Muscle of back (tissue), 11 donors: Measurements from ENCODE around the gene UBE2D2. TPM values are rescaled to one million over a fixed set of nuclear protein-coding genes. Genes with fewer than 3 reads are reported as not detected.

Source experiments
- DNase-seq, 3 donors: peaks; one replicate each; pipeline versions ENCODE4 v3.0.0 to v3.0.0-alpha.2; 2013
- polyA plus RNA-seq, 10 donors: library from polyadenylated mRNA; unstranded; fragments of 120-200 nt; gene quantifications; one replicate each; pipeline ENCODE4 v1.2.1, GENCODE V29; 2013; ENCODE audit not compliant: insufficient read length in 10 of 10

Gene UBE2D2
- polyA plus RNA-seq, 10 donors: 104 to 164 (median 120) TPM

DNA sequence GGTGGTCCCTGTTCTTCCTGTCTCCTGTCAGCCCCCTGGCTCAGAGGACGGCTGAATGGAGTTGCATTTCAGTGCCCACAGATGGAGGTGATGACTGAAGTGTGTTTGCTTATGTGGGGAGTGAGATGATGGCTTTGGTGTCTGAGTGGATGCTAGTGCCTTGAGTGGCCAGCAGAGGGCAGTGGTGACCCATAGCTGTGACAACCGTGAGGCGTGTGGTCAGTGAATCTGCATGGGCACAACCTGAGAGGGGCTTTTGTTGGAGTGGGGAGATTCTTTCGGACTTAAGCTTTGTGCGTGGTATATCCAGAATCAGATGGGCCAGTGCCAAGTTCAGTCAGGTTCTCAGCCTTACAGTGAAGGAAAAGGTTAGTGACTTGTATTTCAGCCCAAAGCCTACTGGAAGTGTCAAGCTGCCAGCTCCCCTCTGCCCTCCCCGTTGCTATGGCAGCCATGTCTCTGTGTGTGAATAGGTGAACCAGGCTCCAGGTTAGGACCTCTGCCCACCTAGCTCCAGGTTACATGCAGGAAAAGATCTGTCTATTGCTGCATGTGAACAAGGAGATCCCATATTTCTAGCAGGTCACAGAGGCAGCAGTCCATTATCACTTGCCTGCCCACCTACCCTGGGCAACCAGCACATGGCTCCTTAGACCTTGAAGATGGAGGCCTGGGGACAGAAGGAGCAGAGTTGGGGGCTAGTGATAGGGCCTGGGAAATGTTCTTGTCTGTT, 72.3 kb downstream of the UBE2D2 start:
- DNase-seq: peak; percentile 72 to 87 (median 79)

DNA sequence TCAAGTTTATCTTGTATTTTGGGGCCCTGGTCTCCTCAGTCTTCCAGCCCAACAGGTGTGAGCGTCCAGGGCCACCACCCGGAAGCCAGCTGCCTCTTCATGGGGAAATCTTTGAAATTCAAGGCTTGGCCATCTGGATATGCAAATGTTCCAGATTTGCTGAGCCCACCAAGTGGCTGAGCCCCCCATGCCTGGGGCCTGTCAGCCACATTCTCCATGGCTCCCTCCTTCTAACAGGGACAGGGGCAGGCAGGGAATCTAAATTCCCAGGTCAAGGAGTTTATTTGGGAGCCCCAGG, 72.8 kb downstream of the UBE2D2 start:
- no peak for DNase-seq

DNA sequence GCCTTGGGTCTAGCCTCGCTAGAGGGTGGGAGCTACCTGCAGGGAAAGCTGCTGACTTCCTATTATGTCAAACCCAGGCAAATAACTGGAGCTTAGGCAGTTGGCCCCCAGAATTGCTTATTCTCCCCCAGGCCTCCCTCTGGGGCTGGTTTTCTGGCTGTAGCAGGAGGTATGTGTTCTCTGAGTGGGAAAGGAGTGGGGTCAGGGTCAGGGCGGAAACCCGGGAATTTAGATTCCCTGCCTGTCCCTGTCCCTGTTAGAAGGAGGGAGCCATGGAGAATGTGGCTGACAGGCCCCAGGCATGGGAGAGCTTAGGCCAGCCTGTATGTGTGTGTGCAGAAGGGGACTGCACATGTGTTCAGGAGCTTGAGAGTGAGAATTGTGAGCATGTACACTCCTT, 73.4 kb downstream of the UBE2D2 start:
- no peak for DNase-seq

DNA sequence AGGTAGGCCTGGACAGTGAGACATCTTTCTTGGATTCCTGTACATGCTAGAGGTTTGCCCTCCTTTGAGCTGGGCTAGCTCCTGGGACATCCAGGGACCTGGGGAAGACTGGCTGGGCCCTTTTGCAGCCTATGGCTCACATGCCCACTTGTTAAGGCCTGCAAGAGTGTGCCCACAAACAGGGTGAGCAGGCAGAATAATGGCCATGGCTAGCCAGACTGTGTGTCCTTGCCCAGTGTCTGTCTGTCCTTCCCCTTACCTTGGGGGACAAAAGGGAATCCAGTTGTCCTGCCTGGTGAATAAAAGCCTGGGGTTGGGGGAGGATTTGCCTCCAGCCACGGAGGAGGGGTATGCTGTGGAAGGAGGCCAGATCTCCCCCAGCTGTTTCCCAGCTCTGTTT, 74.1 kb downstream of the UBE2D2 start:
- no peak for DNase-seq

DNA sequence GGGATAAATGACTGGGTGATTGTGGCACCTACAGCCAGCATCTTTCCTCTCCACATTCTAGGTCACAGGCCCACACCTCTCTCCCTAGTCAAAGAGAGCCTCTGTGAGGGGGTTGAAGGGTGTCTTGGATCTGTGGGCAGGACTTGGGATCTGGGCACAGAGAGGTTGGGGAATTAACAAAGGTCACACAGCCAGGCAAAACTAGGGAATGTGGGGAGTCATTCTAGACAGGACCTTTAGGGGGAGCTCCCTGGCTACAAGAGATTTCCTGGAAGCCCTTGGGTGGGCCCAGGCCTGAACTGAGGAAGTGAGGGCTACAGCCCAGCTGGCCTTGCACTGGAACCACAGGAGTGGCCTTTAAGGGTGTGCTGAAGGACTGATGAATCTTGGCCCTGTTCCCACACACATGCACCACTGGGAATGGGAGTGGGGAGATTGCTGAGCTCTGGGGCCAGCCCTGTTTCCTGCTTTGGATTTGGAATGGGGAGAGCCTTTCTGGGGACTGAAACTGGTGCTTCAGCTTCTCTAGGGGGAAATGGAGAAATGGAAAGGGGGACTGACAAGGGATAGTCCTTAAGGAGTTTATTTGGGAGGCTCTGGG, 74.6 kb downstream of the UBE2D2 start:
- peak; percentile 82 to 89 (median 85) for DNase-seq

DNA sequence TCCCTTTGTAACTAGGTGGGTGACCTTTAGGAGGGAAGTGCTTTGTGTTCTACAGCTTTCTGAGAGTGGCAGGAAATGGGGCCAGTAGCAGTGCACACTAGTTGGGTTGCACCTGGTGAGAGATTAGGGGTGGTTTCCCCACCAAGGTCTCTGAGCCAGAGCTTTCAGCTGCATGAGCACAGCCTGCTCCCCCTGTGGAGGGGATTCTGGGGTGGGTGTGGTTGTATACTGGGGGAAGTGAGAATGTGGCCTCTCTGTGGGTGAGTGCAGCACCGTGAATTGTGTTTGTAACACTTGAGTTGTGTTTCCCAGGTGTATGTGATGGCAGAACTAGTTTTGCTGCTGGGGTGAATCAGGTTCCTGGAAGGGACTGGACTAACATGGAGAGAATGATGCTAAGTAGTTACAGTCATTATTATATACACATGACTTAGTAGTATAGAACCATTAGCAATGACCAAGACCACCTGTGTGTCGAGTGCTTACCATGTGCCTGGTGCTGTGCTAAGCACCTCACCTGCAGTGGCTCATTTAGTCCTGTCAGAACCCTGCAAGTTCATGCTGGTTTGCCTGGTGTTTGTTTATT, 75.2 kb downstream of the UBE2D2 start:
- DNase-seq: peak in 2 of 3 donors; percentile 42 to 65

DNA sequence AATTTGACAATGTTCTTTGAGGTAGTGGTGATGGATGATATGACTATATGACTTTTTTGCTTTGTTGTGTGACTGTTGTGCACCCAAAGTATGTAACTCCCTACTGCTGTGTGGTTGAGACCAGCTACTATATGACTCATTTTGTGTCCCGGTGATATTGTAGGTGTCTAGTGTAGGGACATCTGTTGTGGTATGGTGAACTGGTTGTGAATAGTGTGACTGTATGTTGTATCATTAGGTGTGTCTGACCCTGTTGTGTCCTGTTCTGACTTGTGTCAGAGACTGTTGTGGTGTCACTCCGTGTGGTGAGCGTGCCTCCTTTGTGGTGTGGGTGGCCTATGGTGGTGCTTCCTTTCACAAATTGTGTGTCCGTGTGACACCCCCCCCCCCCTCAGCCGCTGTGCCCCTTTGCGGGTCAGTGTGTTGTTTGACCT, 75.9 kb downstream of the UBE2D2 start:
- DNase-seq: peak in 1 of 3 donors; percentile 67

DNA sequence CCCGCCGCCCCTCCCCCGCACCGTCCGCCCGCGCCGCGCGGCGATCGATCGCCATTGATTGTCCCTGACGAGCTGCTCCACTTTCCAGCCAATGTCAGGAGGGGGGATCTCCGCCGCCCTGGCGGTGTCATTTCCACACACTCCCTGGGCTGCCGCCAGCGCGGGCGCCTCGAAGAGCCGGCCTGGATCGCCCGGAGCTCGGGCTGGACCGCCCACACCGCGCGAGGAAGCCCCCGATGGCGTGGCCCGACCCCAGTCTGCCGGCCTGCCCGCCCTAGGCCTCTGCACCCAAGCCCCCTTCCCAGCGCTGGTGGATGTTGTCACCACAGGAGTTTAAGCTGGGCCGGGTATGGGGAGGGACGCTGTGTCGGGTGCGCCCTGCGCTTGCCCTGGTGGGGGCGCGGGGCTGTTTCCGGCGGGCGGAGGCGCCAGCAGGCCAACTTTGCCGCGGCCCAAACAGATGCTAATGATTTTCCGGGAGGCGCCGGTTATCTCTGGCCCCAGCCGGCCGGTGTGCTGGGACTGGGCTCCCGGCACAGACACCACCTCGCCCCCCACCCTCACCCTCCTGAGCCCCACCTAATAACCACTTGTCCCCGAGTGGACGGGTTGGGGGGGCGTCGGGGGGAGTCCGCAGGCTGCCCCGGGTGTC, 76.4 kb downstream of the UBE2D2 start:
- DNase-seq: peak; percentile 88 to 97 (median 96)

DNA sequence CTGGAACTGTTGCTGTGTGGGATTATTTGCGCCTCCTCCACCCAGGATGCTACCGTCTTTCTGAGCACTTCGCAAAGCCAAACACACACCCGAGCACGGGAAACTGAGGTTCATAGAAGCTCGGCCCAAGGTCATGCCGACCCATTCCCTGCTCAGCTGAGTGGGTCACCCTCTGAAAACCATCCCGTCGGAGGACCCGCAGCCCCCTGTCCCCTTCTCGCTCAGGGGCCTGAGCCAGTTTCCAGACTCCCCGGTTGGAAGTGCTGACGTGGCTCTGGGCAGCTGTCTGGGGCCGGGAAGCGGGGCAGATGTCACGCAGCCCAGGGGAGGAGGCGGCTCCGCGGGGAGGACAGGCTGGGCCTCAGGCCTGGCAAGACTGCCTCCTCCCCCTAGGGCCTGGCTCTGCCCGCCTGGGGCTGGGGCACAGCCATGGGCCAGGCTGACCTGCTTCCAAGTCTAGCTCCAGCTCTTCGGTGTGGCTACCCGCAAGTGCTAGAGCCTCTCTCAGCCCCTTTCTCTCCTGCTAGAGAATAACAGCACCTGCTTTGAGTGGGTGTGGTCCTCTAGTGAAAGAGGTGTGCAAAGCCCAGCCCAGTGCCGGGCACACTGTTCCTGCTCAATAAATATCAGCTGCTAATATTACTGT, 77.1 kb downstream of the UBE2D2 start:
- peak; percentile 79 to 94 (median 88) for DNase-seq

DNA sequence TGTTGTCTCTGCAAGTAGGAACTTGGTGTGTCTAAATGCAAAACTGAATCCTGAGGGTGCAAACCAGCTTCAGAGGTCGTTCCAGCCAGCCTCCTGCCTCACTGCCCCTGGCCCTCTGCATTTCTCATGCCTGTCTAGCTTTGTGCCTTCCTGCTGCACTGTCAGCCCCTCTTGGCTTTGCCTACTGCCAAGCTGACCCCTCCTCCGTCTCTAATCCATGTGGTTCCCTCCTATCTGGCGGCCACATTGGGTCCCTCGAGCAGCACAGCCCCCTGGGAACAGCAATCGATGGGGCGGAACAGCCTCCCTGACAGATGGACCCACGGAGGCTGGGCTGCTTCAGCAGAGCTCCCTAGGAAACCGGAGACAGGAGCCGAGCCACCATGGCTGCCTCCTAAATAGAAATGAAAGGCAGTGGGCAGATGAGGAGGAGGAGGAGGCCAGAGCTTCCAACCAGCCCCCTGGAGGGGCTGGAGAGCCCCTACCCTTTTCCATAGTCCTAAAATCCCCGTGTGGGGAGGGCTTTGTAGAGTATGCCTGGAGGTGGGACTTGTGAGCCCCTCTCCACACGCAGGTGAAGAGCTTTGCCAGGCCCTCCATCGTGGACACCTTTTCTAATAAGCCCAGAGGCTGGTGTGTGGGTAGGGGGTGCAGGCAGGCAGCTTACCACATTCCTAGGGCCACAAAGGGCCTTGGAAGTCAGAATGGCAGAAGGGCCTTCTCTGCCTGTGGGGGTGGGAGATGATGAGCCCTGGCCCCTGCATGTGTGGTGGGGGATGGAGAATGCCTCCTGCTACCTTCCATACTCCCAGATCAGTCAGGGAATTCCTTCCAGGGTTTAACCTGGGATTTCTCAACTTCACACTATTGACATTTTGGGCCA, 77.8 kb downstream of the UBE2D2 start:
- DNase-seq: peak in 1 of 3 donors; percentile 17

DNA sequence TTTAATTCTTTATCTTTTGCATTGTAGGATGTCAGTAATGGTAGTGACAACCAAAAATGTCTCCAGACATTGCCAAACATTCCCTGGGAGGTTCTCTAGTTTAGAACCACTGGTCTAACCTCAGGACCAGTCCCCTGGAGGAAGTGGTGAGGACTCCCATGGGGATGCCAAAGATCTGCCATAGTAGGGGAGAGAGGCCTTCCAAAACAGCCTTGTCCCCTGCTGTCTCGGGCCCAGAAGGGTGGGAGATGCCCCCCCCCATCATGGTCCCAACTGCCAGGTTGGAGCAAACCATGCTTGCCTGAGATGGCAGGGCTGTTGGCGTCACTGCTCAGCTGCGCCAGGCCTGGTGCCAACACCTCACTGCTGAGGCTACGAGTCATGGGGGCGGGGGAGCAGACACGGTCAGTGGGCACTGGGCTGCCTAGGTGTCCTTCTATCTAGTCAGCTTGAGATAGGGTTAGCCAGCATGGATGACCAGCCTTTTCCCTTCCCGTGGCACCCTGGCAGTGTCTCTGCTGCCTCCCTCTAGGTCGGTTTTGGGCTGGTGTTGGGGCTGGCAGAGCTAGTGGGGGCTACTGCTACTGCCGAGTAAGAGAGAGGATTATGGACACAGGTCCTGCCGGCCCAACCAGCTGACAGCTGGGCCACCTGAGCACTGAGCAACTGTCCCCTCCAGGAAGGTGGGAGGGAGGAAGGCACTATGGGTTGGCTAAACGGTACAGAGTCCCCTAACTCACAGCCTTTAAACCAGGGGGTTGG, 78.7 kb downstream of the UBE2D2 start:
- peak in 1 of 3 donors; percentile 31 for DNase-seq

DNA sequence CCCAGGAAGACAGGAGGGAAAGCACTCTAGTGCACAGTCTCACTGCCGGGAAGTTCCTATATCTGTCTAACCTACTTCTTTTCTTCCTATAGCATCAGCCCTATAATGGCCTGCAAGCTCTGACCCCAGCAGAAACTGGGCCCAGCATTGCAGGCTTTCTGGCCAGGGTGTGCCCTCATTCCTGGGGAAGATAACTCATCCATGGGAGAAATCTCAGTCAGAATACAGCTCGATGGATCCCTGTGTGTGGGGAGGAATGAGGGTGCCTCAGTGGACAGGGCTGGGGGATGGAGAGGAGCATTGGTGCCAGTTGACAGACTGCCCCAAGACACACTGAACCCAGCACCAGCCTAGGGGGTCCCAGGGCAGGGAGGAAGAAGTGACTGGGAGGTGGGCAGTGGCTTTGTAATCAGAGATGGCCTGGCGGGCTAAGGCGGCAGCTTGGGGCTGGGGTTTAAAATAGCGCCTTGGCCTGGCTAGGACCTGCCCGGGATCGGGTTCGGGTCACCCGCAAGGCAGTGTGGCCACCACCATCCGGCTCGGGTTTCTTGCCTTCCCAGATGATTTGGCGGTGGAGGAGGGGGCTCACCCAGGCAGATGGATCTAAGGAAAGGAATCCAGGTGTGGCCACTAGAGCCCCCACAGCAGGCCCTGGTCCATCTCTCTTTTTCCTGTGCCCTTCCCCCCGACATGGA, 79.4 kb downstream of the UBE2D2 start:
- DNase-seq: peak in 1 of 3 donors; percentile 32

DNA sequence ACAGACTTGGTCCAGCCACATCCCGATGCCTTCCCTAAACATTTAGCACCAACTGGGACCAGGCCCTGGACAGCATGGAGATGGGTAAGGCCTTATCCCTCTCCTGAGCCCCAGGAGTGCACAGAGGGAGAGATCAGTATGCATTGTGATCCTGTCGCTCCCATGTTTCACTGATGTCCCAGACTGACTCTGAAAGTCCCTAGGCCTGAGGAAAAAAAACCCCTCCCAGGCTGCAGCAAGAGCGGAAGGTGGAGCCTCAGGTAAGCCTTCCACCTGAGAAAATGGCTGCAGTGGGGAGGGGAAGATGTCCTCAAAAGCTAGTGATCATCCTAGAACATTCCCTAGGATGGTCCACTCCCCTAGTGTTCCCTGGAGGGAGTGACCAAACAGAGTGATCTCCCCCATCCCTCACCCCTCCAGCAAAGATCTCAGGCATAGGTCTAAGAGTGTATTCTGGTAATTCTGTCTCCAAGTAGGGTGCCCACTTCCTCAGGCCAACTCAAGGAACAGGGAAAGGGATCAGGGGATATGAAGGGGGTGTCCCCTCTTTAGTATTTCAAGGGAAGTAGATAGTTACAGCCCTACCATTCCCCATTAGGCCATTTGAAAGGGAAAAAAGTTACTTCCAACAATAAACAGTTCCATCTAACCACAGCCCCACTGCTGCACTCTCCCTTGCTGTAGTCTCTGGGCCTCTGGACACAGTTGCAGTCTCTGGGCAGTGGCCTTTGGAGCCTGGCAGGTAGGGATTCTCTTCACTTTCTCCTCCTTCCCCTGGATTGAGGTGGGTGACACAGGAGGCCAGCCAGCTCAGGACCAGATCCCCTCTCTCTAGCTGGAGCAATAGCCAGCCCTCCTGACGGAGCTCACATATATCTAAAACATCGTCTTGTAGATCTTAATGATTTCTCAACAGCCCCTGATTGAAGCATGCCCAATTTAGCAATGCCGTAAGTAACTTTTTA, 80.3 kb downstream of the UBE2D2 start:
- DNase-seq: no peak

DNA sequence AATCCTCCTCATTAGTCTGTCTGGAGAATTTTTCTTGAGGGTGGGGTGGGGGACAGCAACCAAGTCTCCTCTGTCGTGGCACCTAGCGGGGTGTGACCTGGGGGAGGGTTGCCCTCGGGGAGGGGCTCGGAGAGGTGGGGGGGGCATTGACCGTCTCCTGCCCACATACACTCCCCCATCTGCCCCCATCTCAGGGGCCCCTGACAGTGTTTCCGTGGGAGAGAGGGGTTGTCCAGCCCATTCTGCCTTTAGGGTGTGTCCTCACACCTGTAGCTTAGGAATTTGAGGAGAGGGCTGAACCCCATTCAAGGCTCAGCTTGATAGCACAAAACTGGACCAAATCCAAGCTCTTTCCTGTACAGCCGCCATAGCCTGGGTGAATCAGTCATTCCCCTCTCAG, 81.1 kb downstream of the UBE2D2 start:
- no peak for DNase-seq

DNA sequence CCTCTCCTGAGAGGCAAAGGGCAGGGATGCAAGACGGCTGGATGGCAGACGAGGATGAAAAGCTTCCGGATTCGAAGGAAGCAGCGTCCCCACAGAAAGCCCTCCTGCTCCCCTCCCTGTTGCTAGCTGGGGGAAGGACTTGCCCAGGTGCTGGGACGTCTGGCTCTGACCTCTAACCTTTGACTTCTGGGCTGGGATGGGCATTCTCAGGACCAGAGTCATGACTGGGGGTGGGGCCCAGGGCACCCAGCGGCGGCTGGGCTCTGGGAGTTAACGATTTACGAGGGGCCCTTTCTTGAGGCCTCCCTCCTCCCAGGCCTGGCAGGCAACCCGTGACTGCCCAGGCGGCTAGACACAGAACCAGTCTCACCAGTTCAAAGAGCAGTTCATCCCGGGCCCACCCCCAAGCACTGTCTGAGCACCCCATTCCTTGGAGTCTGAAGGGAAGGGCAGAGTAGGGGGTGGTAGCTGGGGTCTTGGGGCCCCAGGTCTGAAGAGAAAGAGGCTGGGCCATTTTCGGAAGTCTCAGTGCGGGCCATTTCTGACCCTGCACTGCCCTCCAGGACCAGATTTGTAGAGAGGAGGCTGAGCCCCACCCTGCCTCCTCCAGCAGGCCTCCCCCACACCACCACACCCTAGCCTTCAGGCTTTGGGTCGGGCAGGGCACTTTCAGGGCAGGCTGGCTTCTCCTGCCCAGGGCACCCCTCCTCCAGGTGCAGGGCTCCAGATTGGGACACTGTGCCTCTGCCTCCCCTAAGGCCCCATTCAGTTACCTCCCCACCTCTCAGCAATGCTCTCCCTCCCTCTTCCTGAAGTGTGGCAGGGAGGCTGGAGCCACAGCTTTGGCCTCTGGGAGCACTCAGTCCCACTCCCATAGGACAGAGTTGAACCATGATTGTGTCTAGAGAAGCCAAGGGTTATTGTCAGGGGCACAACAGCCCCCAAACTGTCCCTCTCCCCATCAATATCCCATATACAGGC, 82.0 kb downstream of the UBE2D2 start:
- DNase-seq: no peak

DNA sequence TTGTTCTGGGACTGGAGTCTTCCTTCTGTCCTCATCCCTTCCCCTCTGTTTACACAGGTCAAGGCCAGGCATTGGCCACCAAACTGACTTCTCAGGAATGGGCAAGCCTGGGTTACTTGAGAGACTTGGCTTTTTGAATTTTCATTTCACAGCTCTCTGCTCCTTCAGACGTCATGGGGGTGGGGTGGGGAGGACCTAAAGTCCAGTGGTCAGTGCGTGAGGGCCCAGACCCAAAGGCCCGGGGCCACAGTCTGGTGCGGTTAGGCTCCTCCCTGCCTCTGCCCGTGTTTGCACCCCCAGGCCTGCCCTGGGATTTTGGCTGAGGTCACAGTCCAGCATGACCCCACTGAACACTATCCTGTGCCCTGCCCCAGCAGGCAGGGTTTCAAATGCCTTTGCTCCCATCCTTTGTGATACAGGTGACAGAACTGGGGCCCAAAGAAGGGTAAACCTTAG, 82.9 kb downstream of the UBE2D2 start:
- no peak for DNase-seq
